M059J (cell line): ENCODE results near the gene SLC39A3. TPM values are rescaled to one million over a fixed set of nuclear protein-coding genes. Genes with fewer than 3 reads are reported as not detected.

Experiments used
- DNase-seq: peaks from one replicate; pipeline ENCODE4 v3.0.0-alpha.2; 2012; ENCODE audit warnings: low read depth
- total RNA-seq: library from RNA; depleted of rRNA; stranded (reverse); fragments of >200 nt; shearing (Covaris generic); gene quantifications from 2 replicates; pipeline ENCODE4 v1.2.3, GENCODE V29; 2014

Gene SLC39A3
- total RNA-seq, 1 experiment from 2014 or later: 80.4 TPM

- no peak for DNase-seq
These were observed 28.7 kb upstream of the SLC39A3 start for GRCh38 chr19:2768365-2769132.

- DNase-seq: no peak
These were observed 27.9 kb upstream of the SLC39A3 start for GRCh38 chr19:2767688-2768087.

GRCh38 chr19:2766594-2767372 is 27.0 kb upstream of the SLC39A3 start:
- DNase-seq: no peak

GRCh38 chr19:2765376-2765775 is 25.6 kb upstream of the SLC39A3 start:
- DNase-seq: no peak

GRCh38 chr19:2764945-2765344 is 25.1 kb upstream of the SLC39A3 start:
- DNase-seq: no peak

- no peak for DNase-seq
These were observed 23.9 kb upstream of the SLC39A3 start for GRCh38 chr19:2763687-2764086.

GRCh38 chr19:2762783-2763496 is 23.1 kb upstream of the SLC39A3 start:
- DNase-seq: no peak

- peak; percentile 33 for DNase-seq
These were observed 22.3 kb upstream of the SLC39A3 start for GRCh38 chr19:2761876-2762782.

- no peak for DNase-seq
These were observed 21.5 kb upstream of the SLC39A3 start for GRCh38 chr19:2761309-2761677.

- no peak for DNase-seq
These were observed 20.1 kb upstream of the SLC39A3 start for GRCh38 chr19:2759965-2760364.

- no peak for DNase-seq
These were observed 19.5 kb upstream of the SLC39A3 start for GRCh38 chr19:2759362-2759761.

- no peak for DNase-seq
These were observed 18.9 kb upstream of the SLC39A3 start for GRCh38 chr19:2758601-2759313.

GRCh38 chr19:2756921-2757881 is 17.4 kb upstream of the SLC39A3 start:
- no peak for DNase-seq

- DNase-seq: no peak
These were observed 16.7 kb upstream of the SLC39A3 start for GRCh38 chr19:2756477-2756876.

- no peak for DNase-seq
These were observed 16.0 kb upstream of the SLC39A3 start for GRCh38 chr19:2755811-2756210.

- no peak for DNase-seq
These were observed 15.6 kb upstream of the SLC39A3 start for GRCh38 chr19:2755448-2755705.

- no peak for DNase-seq
These were observed 15.0 kb upstream of the SLC39A3 start for GRCh38 chr19:2754659-2755447.

GRCh38 chr19:2751438-2751830 is 11.6 kb upstream of the SLC39A3 start:
- DNase-seq: no peak

GRCh38 chr19:2750808-2751437 is 11.1 kb upstream of the SLC39A3 start:
- DNase-seq: no peak
